HG03025 (cell line): ENCODE results near the gene RAB3C.

Experiments
- ATAC-seq: cut with Tn5 transposase; IDR thresholded peaks from one replicate; pipeline ENCODE4 v1.9.1; 2021; ENCODE audit warnings: mild to moderate bottlenecking, moderate library complexity; ENCODE audit not compliant: unreplicated experiment, low FRiP score

The RAB3C gene

DNA sequence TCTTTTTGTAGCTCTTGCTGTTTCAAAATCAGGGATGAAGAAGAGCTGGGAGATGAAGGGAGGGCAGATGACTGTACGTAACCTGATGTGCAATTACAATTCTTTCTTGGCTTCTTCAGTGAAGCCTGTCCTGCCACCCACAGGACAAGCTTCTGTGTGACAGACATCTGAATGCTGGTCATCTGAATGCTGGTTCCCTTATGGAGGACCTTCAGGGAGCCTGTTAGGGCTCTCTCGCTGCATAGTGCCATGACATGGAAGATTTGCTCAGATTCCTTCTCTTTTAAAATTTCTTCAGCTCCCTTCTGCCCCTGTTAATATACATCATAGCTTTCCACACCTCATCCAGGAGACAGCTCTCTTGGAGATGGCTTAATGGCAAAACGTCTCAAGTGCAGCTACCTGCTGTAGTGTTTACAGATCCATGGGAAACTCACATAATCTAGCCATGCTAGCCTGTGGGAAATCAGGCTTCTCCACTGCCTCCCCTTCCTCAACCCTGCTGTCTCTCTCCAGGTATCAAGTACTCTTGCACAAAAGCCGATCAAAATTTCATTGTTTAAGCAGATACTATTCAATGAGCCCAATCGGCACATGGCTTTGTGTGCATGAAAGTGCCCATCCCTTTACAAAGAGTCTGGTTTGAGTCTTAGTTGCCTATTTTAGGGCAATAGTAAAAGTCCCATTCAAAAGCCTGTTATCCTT lies 134.6 kb downstream of the RAB3C start:
- no peak for ATAC-seq

DNA sequence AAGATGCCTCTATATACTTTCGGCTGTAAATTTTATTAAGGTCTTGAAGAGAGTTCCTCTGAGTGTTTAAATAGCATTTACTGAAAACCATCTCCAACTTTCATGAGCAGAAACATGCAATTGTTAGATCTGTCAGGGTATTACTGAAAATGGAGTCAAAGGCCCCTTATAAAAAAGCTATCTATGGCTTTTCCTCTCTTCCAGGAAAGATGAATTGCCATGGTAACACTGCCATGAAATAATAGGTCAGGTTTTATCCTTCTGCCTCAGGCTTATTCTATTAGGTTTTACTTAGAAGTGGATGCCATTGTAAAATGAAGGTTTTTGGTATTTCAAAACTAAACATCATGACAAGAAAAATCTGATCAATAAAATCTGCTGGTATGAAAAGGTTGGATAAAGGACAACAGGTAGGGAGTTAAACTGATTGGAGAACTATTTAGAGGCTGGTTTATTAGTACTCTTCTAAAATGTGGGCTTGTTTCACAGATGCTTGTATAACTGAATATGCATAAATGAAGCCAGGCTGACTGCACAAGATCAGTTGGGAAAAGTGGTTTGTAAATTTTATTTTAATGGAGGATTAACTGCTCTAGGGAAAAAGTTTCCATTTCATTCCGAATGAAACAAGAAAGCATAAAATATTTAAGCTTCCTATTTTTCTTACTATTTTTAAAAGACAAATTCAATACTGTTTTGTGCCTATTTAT lies 135.5 kb downstream of the RAB3C start:
- no peak for ATAC-seq

DNA sequence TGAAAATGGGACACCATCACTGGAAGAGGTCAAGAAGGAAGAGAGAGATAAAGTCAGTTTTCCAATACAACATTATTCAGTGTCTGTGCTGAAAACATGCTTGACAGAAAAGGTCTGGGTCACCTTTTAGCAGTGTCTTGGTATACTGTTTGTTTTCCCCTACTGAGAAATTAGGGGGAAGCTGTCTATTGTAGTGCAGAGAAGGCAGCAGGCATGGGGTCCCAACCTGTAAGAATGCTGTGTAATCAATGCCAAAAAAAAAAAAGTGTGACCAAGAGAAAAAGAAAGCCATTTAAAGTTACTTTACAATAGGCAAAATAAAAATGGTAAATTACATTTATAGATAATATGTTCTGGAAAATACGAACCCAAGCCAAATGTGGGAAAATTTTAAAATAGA lies 139.3 kb downstream of the RAB3C start:
- no peak for ATAC-seq

DNA sequence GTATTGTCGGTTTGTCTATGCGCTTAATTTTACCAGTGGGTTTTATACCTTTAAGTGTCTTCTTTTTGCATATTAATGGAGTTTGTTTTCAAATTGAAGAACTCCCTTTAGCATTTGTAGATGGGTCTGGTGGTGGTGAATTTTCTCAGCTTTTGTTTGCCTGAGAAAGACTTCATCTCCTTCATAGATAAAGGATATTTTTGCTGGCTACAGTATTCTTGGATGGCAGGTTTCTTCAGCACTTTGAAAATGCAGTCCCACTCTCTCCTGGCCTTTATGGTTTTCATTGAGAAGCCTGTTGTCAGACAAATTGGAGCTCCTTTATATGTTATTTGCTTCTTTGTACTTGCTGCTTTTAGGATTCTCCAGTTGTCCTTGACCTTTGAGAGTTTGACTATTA lies 142.1 kb downstream of the RAB3C start:
- ATAC-seq, result no peak

DNA sequence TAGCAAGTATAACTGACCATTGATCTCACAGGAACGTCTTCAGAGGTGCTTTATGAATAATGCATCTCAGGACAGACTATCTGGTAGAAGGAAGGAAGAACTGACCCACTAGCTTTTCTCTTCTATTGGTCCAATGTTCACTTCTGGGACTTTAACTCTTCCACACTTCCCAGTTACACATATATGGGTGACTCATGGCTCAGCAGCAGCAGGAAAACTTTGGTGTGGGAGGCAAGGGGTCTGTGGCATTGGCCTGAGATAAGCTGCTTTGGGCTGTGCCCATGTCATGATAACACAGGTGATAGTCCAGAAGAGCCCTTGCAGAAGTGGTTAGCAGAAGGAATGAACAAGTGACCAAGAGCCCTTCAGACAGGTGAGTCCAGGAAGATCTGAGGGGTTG lies 148.8 kb downstream of the RAB3C start:
- no peak for ATAC-seq

DNA sequence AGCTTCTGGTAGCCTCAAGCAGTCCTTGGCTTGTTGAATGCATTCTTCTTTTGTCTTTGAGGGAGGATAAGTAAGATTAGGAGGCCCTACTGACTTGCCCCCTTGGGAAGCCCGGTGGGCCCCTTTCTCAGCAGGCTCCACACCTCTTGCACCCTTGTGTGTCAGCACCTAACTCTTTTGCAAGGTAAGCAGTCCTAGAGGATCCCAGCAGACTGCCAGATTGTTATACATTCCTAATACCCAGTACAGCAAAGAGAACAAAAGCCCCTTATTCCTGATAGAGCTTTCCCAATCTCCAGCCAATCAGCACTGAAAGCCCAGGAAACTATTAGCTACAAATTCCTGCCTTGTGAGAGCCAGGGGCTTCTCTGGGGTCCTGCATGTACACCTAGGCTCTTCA lies 152.8 kb downstream of the RAB3C start:
- ATAC-seq, result no peak

DNA sequence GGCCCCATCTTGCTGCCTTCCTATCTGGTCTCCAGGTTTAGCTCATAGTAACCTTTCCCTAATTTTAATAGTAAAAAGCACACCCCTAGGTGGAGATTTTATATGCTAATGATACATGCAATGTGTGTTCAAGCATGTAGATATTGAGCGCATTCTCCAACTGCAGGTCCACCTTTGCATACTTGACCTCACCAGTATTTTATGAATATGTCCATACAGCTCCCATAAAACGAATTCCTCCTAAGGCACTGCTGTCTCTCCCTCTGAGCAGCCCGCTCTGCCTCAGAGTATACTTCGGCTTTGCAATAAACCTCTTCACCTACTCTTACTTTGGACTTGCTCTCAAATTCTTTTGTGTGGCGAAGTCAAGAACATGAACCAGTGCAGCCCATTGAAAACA lies 153.3 kb downstream of the RAB3C start:
- no peak for ATAC-seq

DNA sequence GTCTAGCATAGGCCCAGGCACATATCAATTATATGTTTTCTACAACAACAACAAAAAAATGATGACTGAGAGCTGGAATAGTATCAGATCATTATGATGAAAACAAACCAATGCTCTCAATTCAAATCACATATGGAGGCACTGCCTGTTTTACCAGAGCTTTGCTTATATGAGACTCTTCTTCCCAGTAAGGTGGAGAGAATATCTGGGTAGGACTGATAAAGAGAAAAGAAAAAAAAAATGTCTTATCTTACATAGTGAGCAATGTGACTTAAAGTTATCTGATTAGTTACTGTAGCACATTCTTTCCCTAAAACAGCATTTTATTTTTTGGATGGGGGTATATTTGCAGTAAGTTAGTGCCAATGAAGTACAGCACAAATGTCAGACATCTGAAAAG lies 154.8 kb downstream of the RAB3C start:
- no peak for ATAC-seq

DNA sequence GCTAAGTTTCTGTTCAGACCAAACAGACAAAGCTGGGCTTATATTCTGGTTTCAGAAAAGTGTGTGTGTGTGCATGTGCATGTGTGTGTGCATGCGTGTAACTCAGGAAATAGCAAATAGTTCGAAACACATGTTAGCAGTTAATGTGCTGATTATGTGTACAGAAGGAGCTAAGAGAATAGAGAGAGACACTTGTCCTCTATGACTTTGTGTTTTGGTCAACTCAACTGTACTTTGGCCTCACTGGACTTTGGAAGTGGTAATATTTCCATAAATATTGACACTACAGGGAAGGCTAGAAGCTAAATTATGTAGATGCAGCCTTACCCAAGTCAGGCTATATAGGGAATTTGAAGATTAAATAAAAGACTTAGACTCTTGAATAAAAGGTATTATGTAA lies 155.5 kb downstream of the RAB3C start:
- no peak for ATAC-seq

DNA sequence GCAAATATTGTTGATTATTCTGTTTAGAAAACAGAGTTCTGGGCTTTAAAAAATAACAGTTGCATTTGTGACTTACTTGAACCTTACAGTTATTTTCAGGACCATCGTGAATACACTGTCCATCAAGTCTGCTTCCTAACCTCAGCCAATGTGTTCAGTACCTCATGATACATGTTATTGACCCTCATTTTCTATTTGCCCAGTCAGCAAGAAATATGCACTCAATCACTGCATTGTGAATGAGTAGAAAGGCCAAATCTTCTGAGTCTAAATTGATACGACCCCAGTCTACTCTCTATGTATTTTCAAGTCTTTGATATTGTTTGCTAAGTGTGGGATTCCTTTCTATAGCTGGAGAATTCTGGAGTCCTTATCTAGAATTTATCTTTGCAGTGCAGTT lies 156.2 kb downstream of the RAB3C start:
- no peak for ATAC-seq

DNA sequence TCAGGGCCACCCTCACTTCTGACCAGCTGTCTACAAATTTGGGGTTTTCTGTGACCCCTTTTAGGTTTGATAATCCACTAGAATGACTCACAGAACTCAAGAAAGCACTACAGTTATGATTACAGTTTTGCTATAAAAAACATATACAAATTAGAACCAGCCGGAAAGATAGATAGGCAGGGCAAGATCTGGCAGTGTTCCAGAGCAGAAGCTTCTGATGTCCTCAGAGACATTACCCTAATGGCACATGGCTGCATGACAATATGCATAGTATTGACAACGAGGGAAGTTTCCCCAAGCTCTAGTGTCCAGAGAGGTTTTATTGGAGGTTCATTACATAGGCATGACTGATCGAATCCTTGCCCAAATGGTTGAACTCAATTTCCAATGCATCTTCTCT lies 158.1 kb downstream of the RAB3C start:
- ATAC-seq, result no peak

DNA sequence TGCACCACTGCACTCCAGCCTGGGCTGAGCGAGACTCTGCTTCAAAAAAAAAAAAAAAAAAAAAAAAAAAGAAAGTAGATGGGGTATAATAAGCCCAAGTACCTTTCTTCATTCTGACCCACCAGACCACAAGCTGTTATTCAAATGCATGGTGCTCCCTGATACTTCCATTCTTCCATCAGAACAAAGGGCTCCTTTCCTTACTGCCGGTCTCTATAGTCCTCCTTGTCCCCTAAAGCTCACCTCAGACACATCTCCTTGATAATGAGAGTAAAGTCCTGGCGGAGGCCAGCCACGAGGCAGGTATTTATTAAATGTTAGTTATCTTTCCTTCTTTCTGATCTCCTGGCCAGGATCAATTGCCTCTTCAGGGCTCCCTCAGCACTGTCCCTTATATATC lies 162.5 kb downstream of the RAB3C start:
- ATAC-seq, result no peak

DNA sequence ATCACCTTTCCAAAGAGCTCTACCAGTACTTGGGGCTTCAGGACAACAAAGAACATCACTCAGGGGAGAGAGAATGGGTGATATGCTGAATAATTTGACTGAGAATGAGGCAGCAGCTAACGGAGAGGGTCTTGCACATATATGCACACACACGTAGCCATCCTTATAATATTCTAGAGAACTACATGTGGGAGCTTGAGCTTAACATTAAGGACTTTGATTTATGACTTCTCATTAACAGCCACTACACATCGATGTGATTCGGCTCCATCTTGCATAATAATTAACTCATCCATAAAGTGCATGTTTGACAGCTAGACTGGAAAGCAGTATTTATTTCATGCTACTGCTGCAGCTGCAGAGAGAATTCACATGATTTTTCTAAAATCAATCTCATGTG lies 163.4 kb downstream of the RAB3C start:
- ATAC-seq, result no peak

DNA sequence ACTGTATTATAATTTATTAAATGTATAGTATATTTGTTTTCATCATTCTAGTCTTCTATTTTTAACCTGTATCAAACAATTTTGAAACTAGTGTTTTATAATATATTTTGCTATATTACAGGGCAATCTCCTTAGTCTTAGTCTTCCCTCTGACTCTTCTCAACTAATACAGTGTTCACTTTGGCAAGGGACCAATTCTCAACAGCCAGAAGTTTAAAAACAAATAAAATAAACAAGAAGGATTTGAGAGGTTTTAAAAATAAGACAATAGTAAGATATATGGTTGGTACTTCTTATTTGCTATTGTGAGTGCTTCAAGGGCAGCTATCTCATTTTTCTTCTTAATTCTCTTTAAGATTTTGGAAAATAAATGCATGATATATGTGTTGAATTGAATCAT lies 167.2 kb downstream of the RAB3C start:
- ATAC-seq, result no peak

DNA sequence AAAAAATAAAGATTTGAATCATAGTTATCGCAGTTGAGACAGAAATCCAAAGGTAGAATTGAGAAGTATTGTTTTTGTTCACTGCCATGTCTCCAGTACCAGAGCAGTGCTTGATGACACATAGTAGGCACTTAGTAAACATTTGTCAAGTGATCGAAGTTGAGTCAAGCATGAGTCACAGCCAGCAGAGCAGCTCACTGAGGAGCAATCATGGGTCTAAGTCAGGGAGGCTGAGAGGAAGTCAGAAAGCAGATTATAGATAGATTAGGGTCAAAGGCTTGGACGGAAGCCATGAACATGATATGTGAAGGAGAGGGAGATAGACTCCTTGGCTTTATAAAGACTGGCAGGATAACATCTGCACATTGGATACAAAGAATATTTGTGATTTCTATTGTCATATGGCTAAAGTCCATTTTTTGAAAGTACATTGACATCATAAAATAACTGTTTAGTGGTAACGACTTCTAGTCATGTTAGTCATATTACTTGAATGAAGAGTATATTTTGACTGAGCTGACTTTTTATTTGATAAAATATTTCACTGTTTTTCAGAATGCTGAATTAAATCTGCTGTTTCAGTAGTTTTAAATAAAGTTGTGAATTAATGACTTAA lies 168.5 kb downstream of the RAB3C start:
- ATAC-seq, result no peak

DNA sequence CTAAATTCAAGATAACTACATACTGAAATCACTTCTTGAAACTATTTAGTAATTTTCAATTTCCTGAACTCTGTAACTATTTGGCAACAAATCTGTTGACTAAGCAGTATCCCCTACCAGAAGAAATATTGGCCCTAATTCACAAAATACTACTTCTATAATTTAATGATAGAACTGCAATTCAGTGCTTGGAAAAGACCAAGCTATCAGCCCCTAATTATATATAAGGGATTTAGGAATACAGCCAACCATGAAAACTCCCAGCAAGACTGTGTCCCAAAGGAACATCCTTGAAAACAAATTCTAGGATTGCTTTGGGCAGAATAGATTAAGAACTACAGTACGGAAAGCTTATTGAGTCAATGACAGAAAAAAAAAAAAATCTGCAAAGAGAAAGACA lies 169.2 kb downstream of the RAB3C start:
- no peak for ATAC-seq

DNA sequence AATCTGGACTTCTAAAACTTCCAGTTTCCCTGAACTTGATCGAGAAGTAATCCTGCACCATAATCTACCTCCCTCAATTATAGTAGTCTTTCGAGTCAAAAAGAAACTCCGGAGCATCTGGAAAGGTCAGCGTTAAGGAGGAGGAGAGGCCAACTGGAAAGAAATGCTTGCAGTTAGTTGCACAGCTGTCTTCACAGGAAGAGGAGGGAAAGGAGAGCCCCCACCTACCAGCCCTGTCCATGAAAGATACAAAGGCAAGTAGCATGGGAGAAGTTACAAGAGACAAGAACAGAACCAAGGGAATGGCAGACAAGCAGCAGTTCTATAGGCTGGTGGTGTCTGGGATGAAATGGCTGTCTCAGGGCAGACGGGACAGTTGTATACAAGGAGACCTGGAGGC lies 170.6 kb downstream of the RAB3C start:
- no peak for ATAC-seq

DNA sequence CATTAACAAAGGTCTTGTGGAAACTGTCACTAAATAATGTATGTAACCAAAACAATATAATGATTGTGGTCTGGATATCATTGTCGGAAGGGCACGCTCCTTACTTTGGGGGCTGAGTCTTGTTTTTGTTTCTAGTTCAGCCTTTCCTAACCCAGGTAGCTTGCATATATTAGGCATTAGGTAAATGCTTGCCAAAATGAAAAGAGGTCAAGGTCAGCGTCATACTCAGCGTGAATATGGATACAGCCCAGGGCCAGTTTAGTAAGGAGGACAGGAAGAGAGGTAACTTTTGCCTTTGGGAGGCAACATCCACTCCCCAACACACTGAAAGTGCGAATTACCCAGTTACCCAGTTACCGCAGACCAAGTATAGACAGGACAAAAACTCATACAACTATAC lies 171.4 kb downstream of the RAB3C start:
- no peak for ATAC-seq

DNA sequence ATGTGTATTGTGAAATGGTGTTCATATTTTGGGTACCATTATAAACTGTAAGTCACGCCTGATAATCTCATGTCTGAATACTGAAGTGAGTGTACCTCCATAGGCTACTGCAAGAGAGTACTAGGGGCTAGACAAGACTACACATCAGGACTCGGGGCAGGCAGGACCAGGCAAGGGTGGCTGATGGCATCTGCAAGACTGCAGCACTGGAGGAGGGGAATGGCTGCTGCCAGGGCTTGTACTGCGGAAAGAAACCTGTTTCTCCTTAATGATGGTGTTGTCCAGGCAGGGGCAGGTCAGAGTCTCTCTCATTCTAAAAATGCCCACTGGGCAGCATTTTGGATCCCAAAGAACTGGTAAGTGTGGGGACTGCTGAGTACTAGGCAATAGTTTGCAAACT lies 172.5 kb downstream of the RAB3C start:
- ATAC-seq, result no peak

DNA sequence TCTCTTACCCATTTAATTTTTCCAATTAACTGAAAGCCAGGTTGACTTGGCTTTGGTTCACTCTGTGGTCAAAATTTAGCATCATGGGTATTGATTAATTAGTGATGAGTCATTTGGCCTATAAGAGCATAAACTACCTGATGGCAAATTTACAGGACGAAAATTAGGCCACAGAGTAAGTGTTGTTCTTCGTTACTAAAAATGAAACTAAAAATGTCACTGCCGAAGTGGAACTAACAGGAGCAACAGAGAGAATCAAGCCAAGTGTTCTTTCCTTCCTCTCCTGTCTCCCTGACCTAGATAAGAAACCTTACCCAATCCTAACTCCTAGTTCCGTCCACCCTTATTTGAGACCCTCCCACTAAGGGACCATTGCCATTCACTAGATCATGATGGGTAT lies 176.9 kb downstream of the RAB3C start:
- ATAC-seq, result peak; percentile 90

DNA sequence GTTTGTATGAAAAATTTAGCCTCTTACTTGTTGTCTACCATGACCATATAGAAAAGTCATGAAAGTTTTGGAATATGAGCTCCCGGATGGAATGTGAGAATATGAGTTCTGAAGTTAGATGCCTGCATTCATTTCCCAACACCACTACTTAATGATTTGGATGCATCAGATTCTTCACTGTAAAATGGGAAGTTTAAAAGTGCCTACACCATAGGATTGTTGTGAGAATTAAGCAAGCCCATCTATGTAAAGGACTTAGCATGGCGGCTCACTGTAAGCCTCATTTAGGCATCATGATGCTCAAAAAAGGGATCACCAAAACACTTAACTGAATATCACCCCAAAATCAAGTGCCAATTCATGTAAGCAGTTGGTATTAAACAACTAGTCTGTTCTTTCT lies 177.3 kb downstream of the RAB3C start:
- ATAC-seq, result no peak

DNA sequence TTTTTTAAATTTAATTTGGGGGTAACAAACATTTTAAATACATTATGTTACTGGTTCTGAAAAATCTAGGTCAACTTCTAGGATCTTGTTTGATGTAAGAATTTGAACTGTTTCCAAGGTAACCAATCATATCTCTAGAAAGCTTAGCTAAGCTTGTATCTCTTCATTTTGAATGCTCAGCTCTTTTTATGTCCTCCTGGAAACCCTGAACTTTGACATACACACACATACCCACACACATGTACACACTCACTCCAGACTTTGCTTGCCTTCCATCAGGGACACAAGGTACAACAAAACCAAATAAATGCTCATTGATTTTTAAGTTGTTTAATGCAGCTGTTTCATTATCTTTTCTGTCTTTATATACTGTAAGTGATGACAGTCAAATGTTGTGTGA lies 178.5 kb downstream of the RAB3C start:
- ATAC-seq, result no peak
